Trophoblast cell (in vitro differentiated cells and primary cell): ENCODE results near the gene WNK2.
"Not testable (repeated sequence)": the region's sequence is repeated elsewhere in the genome, so short reads cannot be mapped to it uniquely, and the experiment has no call there.

Experiments
- DNase-seq, 2 donors: peaks; one replicate each; pipeline ENCODE4 v3.0.0-alpha.2; 2016
- H2AFZ ChIP-seq: 2 replicates; pipeline ENCODE4 v1.6.1; 2013; ENCODE audit warnings: low read length, moderate library complexity, mild to moderate bottlenecking; ENCODE audit not compliant: insufficient read depth, poor library complexity
- H2AK5ac ChIP-seq: 2 replicates; pipeline ENCODE4 v1.6.1; 2013; ENCODE audit warnings: mild to moderate bottlenecking, low read length
- H2BK120ac ChIP-seq: 2 replicates; pipeline ENCODE4 v1.6.1; 2013; ENCODE audit warnings: low read length, mild to moderate bottlenecking, moderate library complexity; ENCODE audit not compliant: insufficient read depth, poor library complexity
- H2BK12ac ChIP-seq: 2 replicates; pipeline ENCODE4 v1.6.1; 2013; ENCODE audit warnings: mild to moderate bottlenecking, low read length, moderate library complexity
- H2BK5ac ChIP-seq: 2 replicates; pipeline ENCODE4 v1.6.1; 2013; ENCODE audit warnings: low read length, low read depth, moderate library complexity, mild to moderate bottlenecking; ENCODE audit not compliant: poor library complexity
- H3K14ac ChIP-seq: 2 replicates; pipeline ENCODE4 v1.6.1; 2013; ENCODE audit warnings: mild to moderate bottlenecking, low read length
- H3K18ac ChIP-seq: 2 replicates; pipeline ENCODE4 v1.6.1; 2013; ENCODE audit warnings: mild to moderate bottlenecking, low read length
- H3K23ac ChIP-seq: 2 replicates; pipeline ENCODE4 v1.6.1; 2013; ENCODE audit warnings: low read length
- H3K27ac ChIP-seq: 2 replicates; pipeline ENCODE4 v1.5.1; 2013; ENCODE audit warnings: low read depth, mild to moderate bottlenecking, inconsistent platforms, low read length, moderate library complexity
- H3K27me3 ChIP-seq: 2 replicates; pipeline ENCODE4 v1.6.1; 2013; ENCODE audit warnings: inconsistent platforms, mild to moderate bottlenecking, low read length, moderate library complexity; ENCODE audit not compliant: insufficient read depth
- H3K36me3 ChIP-seq, 2 experiments: 1 replicate in 1 of 2; 2 replicates in 1 of 2; pipeline ENCODE4 v1.6.1; 2013; ENCODE audit warnings: low read length in 2 of 2, mild to moderate bottlenecking in 2 of 2, moderate library complexity in 1 of 2; ENCODE audit not compliant: insufficient read depth in 2 of 2, control insufficient read depth in 1 of 2
- H3K4ac ChIP-seq: 2 replicates; pipeline ENCODE4 v1.6.1; 2013; ENCODE audit warnings: low read depth, mild to moderate bottlenecking, low read length, moderate library complexity
- H3K4me1 ChIP-seq, 2 experiments: 1 replicate in 1 of 2; 2 replicates in 1 of 2; pipeline ENCODE4 v1.6.1; 2013; ENCODE audit warnings: low read length in 2 of 2, mild to moderate bottlenecking in 2 of 2, moderate library complexity in 1 of 2; ENCODE audit not compliant: insufficient read depth in 2 of 2, control insufficient read depth in 1 of 2
- H3K4me2 ChIP-seq: 2 replicates; pipeline ENCODE4 v1.6.1; 2013; ENCODE audit warnings: inconsistent platforms, mild to moderate bottlenecking, low read length, moderate library complexity
- H3K4me3 ChIP-seq: 2 replicates; pipeline ENCODE4 v1.5.1; 2013; ENCODE audit warnings: mild to moderate bottlenecking, low read depth, low read length, inconsistent platforms
- H3K79me1 ChIP-seq: one replicate; pipeline ENCODE4 v1.6.1; 2013; ENCODE audit warnings: low read length
- H3K79me2 ChIP-seq: 2 replicates; pipeline ENCODE4 v1.6.1; 2013; ENCODE audit warnings: low read length, mild to moderate bottlenecking; ENCODE audit not compliant: control insufficient read depth, insufficient read depth, poor library complexity
- H3K9ac ChIP-seq: 2 replicates; pipeline ENCODE4 v1.6.1; 2013; ENCODE audit warnings: mild to moderate bottlenecking, low read length
- H3K9me3 ChIP-seq: 2 replicates; pipeline ENCODE4 v1.6.1; 2013; ENCODE audit warnings: low read depth, mild to moderate bottlenecking, control low read depth, inconsistent platforms, low read length; ENCODE audit not compliant: insufficient read depth
- H4K12ac ChIP-seq: 2 replicates; pipeline ENCODE4 v1.6.1; 2013; ENCODE audit warnings: low read depth, mild to moderate bottlenecking, low read length, moderate library complexity
- H4K8ac ChIP-seq: 2 replicates; pipeline ENCODE4 v1.6.1; 2013; ENCODE audit warnings: low read depth, mild to moderate bottlenecking, low read length, moderate library complexity
- H4K91ac ChIP-seq: one replicate; pipeline ENCODE4 v1.6.1; 2013; ENCODE audit warnings: low read depth, mild to moderate bottlenecking, low read length, moderate library complexity
- WGBS: extraction: QIAGEN DNeasy Blood & Tissue Kit; methylation state at CpG from one replicate; pipeline ENCODE4 v1.1.7; 2013; ENCODE audit warnings: missing lambda C conversion rate; ENCODE audit not compliant: insufficient read length, insufficient coverage; ENCODE audit errors: extremely low coverage; 5-methylcytosine and 5-hydroxymethylcytosine counted together

The WNK2 gene

DNA sequence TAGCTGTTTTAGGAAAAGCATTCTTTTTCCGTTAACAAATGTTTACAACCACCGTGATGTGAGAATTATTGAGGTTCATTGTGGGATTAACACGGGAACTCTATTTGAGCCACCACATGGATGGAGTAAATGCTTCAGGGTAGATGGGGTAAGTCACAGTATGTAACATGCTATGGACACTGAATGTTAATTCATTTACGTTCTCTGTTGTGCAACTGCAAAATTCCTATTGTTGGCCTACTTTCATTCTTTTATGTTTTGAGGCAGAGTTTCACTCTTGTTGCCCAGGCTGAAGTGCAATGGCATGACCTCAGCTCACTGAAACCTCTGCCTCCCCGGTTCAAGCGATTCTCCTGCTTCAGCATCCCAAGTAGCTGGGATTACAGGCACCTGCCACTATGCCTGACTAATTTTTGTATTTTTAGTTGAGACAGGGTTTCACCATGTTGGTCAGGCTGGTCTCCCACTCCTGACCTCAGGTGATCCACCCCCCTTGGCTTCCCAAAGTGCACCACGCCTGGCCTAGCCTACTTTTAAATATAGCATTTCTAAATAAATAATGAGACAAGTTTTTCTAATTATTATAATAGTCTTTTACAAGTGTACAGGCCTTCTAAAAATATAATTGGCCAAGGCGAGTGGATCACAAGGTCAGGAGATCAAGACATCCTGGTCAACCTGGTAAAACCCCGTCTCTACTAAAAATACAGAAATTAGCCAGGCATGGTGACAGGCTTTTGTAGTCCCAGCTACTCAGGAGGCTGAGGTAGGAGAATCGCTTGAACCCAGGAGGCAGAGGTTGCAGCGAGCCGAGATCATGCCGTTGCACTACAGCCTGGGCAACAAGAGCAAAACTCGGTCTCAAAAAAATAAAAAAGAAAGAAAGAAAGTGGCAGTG, 169.7 kb downstream of the WNK2 start:
- not testable (repeated sequence) for H3K27me3 ChIP-seq, H3K9me3 ChIP-seq, H3K36me3 ChIP-seq, H3K27ac ChIP-seq, H3K18ac ChIP-seq, H3K4me2 ChIP-seq, H3K9ac ChIP-seq, H3K23ac ChIP-seq, H2AK5ac ChIP-seq, H2AFZ ChIP-seq, H3K14ac ChIP-seq, H2BK12ac ChIP-seq, H4K91ac ChIP-seq, H3K79me1 ChIP-seq, H3K79me2 ChIP-seq, H2BK120ac ChIP-seq, H4K12ac ChIP-seq, H3K4ac ChIP-seq, H2BK5ac ChIP-seq, H3K4me1 ChIP-seq, H4K8ac ChIP-seq, H3K4me3 ChIP-seq
- DNase-seq = peak; percentile 35 to 80
- no CpG with 5 or more reads among the region's 14 CpGs for WGBS

GRCh38 chr9:93354451-93354850, 170.5 kb downstream of the WNK2 start:
- no peak overlapping the region for H3K27ac ChIP-seq
- peak; percentile 70 to 96 for DNase-seq
- H3K4me2 ChIP-seq = no peak overlapping the region
- no peak overlapping the region for H3K18ac ChIP-seq
- no peaks in the 10 kb centered on the region for H3K79me1 ChIP-seq
- no peak overlapping the region for H3K4ac ChIP-seq
- no peaks in the 10 kb centered on the region for H3K27me3 ChIP-seq
- H2AFZ ChIP-seq = no peak overlapping the region
- no peaks in the 10 kb centered on the region for H3K36me3 ChIP-seq
- H4K12ac ChIP-seq = no peak overlapping the region
- H2BK12ac ChIP-seq = no peak overlapping the region
- H3K79me2 ChIP-seq = no peaks in the 10 kb centered on the region
- no peak overlapping the region for H3K9ac ChIP-seq
- H2BK120ac ChIP-seq = no peak overlapping the region
- no peak overlapping the region for H4K91ac ChIP-seq
- no peak overlapping the region for H2AK5ac ChIP-seq
- WGBS = no CpG with 5 or more reads among the region's 4 CpGs
- H3K14ac ChIP-seq = no peak overlapping the region
- H3K23ac ChIP-seq = no peak overlapping the region
- no peak overlapping the region for H4K8ac ChIP-seq
- H3K4me1 ChIP-seq = no peaks in the 10 kb centered on the region
- H2BK5ac ChIP-seq = no peak overlapping the region
- no peaks in the 10 kb centered on the region for H3K9me3 ChIP-seq
- H3K4me3 ChIP-seq = no peak overlapping the region

- Histone ChIP-seq H2BK5ac (no peak overlapping the region), H3K4me1 (no peaks in the 10 kb centered on the region), H2BK12ac (no peak overlapping the region), H3K27me3 (no peaks in the 10 kb centered on the region), H3K27ac (no peak overlapping the region), H2AFZ (no peak overlapping the region), H3K79me1 (no peaks in the 10 kb centered on the region), H4K8ac (no peak overlapping the region), H3K9ac (no peak overlapping the region), H4K91ac (no peak overlapping the region), H3K4me3 (no peak overlapping the region), H3K79me2 (no peaks in the 10 kb centered on the region), H3K9me3 (peaks cover 2% of the 10 kb centered on the region), H3K18ac (no peak overlapping the region), H3K4ac (no peak overlapping the region), H3K4me2 (no peak overlapping the region), H3K23ac (no peak overlapping the region), H3K36me3 (no peaks in the 10 kb centered on the region), H2AK5ac (no peak overlapping the region), H3K14ac (no peak overlapping the region), H2BK120ac (no peak overlapping the region), H4K12ac (no peak overlapping the region)
- DNase-seq = no peak
- no CpG with 5 or more reads among the region's 2 CpGs for WGBS
These were observed 171.9 kb downstream of the WNK2 start for GRCh38 chr9:93355827-93356226.

GRCh38 chr9:93357649-93358048, 173.7 kb downstream of the WNK2 start:
- Histone ChIP-seq H3K4me3 (no peak overlapping the region), H2BK5ac (no peak overlapping the region), H3K4me2 (no peak overlapping the region), H2AFZ (no peak overlapping the region), H2BK120ac (no peak overlapping the region), H3K14ac (no peak overlapping the region), H2BK12ac (no peak overlapping the region), H3K79me1 (no peaks in the 10 kb centered on the region), H2AK5ac (no peak overlapping the region), H3K9ac (no peak overlapping the region), H3K36me3 (no peaks in the 10 kb centered on the region), H3K27ac (no peak overlapping the region), H3K4me1 (no peaks in the 10 kb centered on the region), H3K9me3 (peaks cover 5% of the 10 kb centered on the region), H3K79me2 (no peaks in the 10 kb centered on the region), H3K27me3 (no peaks in the 10 kb centered on the region), H3K18ac (no peak overlapping the region), H4K91ac (no peak overlapping the region), H3K23ac (no peak overlapping the region), H4K12ac (no peak overlapping the region), H3K4ac (no peak overlapping the region), H4K8ac (no peak overlapping the region)
- DNase-seq = no peak
- WGBS = no CpG with 5 or more reads among the region's 5 CpGs
